HS-27A (cell line): ENCODE data around the gene SAA2.
A peak's percentile ranks its signal among the peaks of the same experiment; 100 is the strongest.
"Not testable (repeated sequence)": the region's sequence is repeated elsewhere in the genome, so short reads cannot be mapped to it uniquely, and the experiment has no call there.

Experiments
- DNase-seq: peaks from one replicate; pipeline ENCODE4 v3.0.0-alpha.2; 2012; ENCODE audit warnings: low read depth, missing footprints

The SAA2 gene

GRCh38 chr11:18247191-18247581 is 1.3 kb downstream of the SAA2 start:
- DNase-seq: not testable (repeated sequence)

GRCh38 chr11:18246379-18247190 is 1.9 kb downstream of the SAA2 start:
- not testable (repeated sequence) for DNase-seq

- DNase-seq: no peak
Measured at GRCh38 chr11:18245396-18245795, 3.1 kb downstream of the SAA2 start.

- peak; percentile 43 for DNase-seq
Measured at GRCh38 chr11:18243783-18244362, 4.6 kb downstream of the SAA2 start.

GRCh38 chr11:18239655-18240054 is 8.8 kb downstream of the SAA2 start:
- DNase-seq: no peak

GRCh38 chr11:18236664-18237356 is 11.7 kb downstream of the SAA2 start, which contains the start of gene SAA4:
Gene SAA4 (minus strand): TSS chr11:18236802. CDS start chr11:18235926, 876 bp downstream.
- no peak for DNase-seq

GRCh38 chr11:18235394-18236334 is 12.8 kb downstream of the SAA2 start:
- no peak for DNase-seq

GRCh38 chr11:18233912-18234311 is 14.6 kb downstream of the SAA2 start:
- no peak for DNase-seq

- no peak for DNase-seq
Measured at GRCh38 chr11:18230859-18231258, 17.6 kb downstream of the SAA2 start.

- no peak for DNase-seq
Measured at GRCh38 chr11:18229501-18229900, 19.0 kb downstream of the SAA2 start.

- DNase-seq: no peak
Measured at GRCh38 chr11:18225913-18226312, 22.6 kb downstream of the SAA2 start.

GRCh38 chr11:18223591-18224387 is 24.7 kb downstream of the SAA2 start:
- DNase-seq: no peak

- DNase-seq: no peak
Measured at GRCh38 chr11:18222814-18223421, 25.6 kb downstream of the SAA2 start.

GRCh38 chr11:18221274-18221876 is 27.1 kb downstream of the SAA2 start:
- DNase-seq: no peak

- no peak for DNase-seq
Measured at GRCh38 chr11:18209058-18209457, 39.4 kb downstream of the SAA2 start.

GRCh38 chr11:18204771-18205170 is 43.7 kb downstream of the SAA2 start:
- no peak for DNase-seq

- no peak for DNase-seq
Measured at GRCh38 chr11:18204220-18204619, 44.2 kb downstream of the SAA2 start.

- no peak for DNase-seq
Measured at GRCh38 chr11:18203723-18204122, 44.7 kb downstream of the SAA2 start.

GRCh38 chr11:18197738-18198137 is 50.7 kb downstream of the SAA2 start:
- DNase-seq: not testable (repeated sequence)

- DNase-seq: no peak
Measured at GRCh38 chr11:18196532-18196931, 51.9 kb downstream of the SAA2 start.
